Mesenteric fat pad (tissue), 1 donor: ENCODE results near the gene FLT1. TPM values are rescaled to one million over a fixed set of nuclear protein-coding genes. Genes with fewer than 3 reads are reported as not detected.

Experiments used
- DNase-seq: peaks from one replicate; pipeline ENCODE4 v3.0.0-alpha.2; 2020; ENCODE audit warnings: low spot score
- total RNA-seq: library from RNA; stranded (reverse); fragmentation: NEBNext Ultra II Directional; extraction: Animal tissue kit (Norgen Biotek cat#: 25700); gene quantifications from one replicate; pipeline ENCODE4 v1.2.1, GENCODE V29; 2021
- donor health status: DM: yes; HTN: yes; CAD: no.

The FLT1 gene
- total RNA-seq, 1 donor from 2014 or later = 65.9 TPM

GRCh38 chr13:28432816-28433560 lies 61.9 kb downstream of the FLT1 start:
- no peak for DNase-seq

DNA sequence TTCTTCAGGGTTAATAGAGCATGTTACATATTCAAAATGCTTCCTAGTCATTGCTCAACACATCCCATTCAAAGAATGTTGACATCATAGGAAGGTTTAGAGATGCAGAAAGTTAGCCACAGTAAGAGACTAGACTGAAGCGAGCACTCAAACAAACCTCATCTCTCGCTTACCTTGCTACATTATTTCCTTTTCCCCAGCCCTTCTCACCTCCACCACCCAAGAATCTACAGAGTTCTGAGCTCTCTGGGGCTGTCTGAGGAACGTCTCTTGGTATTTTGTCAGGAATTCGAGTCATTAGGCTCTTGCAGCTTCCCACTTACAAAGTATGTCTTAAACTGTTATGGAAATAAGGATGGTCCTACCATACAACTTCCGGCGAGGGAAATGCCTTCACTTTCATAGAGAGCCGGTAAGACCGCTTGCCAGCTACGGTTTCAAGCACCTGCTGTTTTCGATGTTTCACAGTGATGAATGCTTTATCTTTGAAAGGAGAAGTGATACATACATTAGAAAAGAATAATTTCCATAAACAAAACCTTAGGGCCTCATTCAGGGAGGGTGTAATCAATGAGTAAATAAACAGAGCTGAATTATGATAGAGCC lies 65.1 kb downstream of the FLT1 start:
- no peak for DNase-seq

- no peak for DNase-seq
These were observed 65.8 kb downstream of the FLT1 start for GRCh38 chr13:28429096-28429495.

DNA sequence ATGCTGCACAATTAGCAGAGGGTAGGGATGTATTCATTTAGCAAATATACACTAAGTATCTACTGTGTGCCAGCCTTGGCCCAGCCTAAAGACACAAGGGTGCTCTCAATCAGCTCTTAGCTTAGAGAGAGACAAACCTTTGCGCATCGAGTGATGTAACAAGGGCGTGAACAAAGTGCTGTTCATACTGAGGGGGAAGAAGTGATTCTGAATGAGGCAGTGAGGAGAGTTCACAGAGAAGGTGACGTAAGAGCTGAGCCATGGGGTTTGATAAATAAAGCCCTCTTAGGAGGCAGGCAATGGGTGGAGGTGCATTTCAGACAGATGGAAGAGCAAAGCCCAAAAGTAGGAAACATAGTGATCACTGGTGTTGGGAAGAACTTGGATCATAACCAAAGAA lies 68.5 kb downstream of the FLT1 start:
- DNase-seq = no peak

DNA sequence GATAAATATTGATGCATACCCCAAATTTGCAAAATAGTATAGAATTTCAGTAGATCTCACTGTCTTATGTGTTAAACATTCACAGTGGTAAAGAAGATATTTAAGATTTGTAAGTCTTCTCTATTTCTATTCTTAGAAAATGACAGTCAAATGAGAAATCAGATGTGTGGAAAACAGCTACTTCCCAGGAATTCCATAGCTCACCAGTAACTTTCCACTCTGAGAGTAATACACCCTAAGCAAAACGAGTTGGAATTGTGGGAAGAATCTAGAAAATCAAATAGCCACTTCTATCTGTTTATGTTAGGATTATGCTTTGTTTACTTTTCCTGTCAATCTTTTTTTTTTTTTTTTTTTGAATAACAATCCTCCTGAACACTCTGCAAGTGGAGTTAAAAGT lies 69.1 kb downstream of the FLT1 start:
- no peak for DNase-seq

GRCh38 chr13:28424541-28424940 lies 70.4 kb downstream of the FLT1 start:
- no peak for DNase-seq

DNA sequence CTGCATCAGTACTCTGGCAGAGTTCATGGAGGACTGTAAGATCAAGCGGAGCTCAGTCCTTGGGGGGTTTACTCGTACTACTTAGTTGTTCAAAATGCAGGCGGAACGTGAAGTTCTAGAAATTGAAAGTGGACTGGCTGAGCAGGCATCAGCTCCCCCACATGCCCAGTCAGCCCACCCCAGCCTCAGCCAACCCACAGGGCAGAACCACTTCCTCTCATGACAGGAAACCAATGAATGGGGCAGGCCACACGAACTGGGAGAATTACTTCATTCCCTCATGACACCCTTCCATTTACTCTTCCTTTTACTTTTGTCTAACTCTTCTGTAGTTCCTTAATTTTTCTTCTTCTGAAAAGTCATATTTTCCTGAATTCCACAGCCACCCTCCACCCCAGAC lies 71.9 kb downstream of the FLT1 start:
- DNase-seq = no peak

GRCh38 chr13:28421676-28422410 lies 73.1 kb downstream of the FLT1 start:
- no peak for DNase-seq

GRCh38 chr13:28420704-28421103 lies 74.2 kb downstream of the FLT1 start:
- DNase-seq = no peak

DNA sequence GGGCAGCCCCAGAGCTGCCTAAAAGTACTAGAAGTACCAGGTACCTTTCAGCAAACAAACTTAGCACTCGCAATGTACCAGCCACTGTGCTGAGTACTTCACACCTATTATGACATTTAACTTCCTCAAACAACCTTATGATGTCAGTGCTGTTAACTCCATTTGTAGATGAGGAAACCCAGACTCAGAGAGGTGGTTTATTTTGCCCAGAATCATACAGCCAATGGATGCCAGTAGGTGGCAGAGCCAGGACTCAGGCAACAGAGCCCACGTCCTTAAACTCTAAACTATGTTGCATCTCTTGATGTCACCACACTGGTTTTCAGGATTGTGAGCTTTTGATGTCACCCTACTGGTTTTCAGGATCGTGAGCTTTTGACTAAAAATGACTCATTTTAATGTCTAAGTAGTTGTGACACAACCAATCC lies 78.9 kb downstream of the FLT1 start:
- no peak for DNase-seq

DNA sequence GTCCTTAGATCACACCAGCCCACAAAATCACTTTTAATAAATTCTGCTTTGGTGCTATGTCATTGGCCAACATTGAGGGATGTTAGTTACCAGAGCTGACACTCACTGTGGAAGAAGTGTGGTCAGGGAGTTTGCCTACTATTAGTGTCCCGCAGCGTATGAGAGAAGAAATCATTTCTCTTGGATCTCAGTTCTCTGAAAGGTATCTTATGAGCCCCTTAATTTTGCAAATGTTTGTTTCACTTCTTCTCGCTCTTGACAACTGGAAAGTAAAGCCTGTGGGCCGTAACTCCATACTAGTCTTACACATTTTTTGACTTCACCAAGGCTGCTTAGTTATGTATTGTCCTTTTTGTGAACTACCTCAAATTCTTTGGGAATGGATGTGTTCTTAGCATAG lies 80.9 kb downstream of the FLT1 start:
- DNase-seq = no peak

DNA sequence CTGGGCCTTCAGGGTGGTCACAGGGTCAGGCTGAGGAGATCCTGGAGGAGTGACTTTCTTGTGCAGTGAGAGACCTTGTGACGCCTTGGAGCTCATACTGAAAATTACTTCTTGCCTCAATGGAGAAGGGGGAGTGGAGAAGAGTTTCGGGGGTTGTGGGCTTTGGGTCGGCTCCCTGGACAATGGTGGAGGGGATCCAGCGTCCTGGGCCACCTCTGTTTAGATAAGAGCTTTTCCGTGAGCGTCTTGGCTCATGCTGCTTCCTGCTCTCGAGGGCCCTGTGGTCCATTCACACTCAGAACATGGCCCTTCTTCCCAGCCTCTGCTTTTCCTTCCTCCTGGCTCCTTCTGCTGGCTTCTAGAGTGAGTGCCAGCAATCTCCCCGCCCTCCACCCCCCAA lies 81.9 kb downstream of the FLT1 start:
- no peak for DNase-seq

GRCh38 chr13:28411831-28412353 lies 83.0 kb downstream of the FLT1 start:
- DNase-seq = no peak

DNA sequence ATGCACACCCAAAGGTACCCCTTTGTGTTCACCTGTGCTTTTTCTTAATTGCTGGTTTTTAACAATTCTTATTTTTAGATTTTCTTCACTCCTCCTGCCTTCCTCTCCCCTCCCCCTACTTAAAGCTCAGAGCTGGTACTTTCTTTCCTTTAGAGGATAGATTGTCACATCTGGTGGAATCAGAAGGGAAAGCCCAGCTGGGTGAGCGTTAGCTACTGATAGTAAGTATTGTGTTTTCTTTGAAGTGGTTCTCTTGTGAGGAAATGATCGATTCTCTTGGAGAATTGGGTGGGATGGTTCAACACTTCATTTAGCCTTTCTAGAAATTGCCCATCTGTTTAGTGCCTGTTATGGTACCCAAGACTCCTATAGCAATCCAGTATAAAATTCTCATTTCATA lies 84.8 kb downstream of the FLT1 start:
- DNase-seq = no peak

DNA sequence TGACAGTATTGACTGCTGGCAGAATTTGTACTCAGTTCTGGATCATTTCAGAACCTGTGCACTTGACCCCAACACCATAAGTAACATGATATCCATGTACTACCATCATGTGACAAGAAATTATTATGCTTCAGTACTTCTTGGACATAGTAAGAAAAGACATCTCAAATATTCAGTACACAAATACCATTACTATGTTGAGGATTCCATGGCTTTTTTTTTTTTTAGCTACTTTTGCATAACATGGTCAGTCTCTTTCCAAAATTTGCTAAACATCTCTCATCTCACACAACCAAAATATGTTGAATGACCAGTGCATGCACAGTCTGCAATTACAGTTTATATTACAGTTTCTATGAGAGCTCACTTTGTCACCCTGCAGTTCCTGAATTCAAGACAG lies 85.3 kb downstream of the FLT1 start:
- DNase-seq = no peak

- no peak for DNase-seq
These were observed 86.1 kb downstream of the FLT1 start for GRCh38 chr13:28408863-28409262.

GRCh38 chr13:28408235-28408848 lies 86.6 kb downstream of the FLT1 start:
- no peak for DNase-seq

- DNase-seq = no peak
These were observed 88.1 kb downstream of the FLT1 start for GRCh38 chr13:28406733-28407266.

GRCh38 chr13:28402057-28402381 lies 92.9 kb downstream of the FLT1 start:
- no peak for DNase-seq

- no peak for DNase-seq
These were observed 93.4 kb downstream of the FLT1 start for GRCh38 chr13:28401303-28402056.

DNA sequence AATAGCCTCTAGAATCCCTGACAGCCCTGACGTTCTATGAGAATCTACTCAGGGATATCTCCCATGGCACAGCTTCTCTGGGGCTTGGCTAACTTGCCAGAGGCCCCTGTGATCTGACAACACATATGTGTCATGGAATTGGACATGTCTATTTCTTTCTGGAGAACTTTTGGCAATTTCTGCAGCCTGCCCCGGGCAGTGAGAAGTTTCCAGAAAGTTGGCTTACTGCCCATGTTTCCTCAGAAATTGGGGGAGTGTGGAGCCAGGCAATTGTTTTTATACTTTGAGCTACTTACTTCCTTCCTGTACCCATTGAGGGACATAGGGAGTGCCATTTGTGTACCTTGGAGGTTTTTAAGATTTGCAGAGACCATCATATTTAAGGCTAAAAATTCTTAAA lies 98.9 kb downstream of the FLT1 start:
- DNase-seq = no peak
